Fibroblast of lung (primary cell): Measurements from ENCODE around the gene FLNB. TPM values are rescaled to one million over a fixed set of nuclear protein-coding genes. Genes with fewer than 3 reads are reported as not detected.

Source experiments
- DNase-seq, 2 donors: peaks; one replicate each; pipeline versions ENCODE4 v3.0.0 to v3.0.0-alpha.2; 2010; ENCODE audit warnings: low read depth in 2 of 2
- H2AFZ ChIP-seq: 2 replicates; pipeline ENCODE4 v1.5.1; 2012; ENCODE audit warnings: low read length, control low read depth, inconsistent platforms
- H3K27ac ChIP-seq: 2 replicates; pipeline ENCODE4 v1.5.1; 2011; ENCODE audit warnings: low read length, control low read depth; ENCODE audit not compliant: insufficient read depth
- H3K27me3 ChIP-seq: 2 replicates; pipeline ENCODE4 v1.5.1; 2011; ENCODE audit warnings: mild to moderate bottlenecking, low read length; ENCODE audit not compliant: control insufficient read depth, insufficient read depth
- H3K36me3 ChIP-seq: 2 replicates; pipeline ENCODE4 v1.5.1; 2011; ENCODE audit warnings: low read length; ENCODE audit not compliant: control insufficient read depth, insufficient read depth
- H3K4me1 ChIP-seq: 2 replicates; pipeline ENCODE4 v1.5.1; 2011; ENCODE audit warnings: low read length; ENCODE audit not compliant: control insufficient read depth, insufficient read depth; ENCODE audit errors: extremely low read depth
- H3K4me2 ChIP-seq: 2 replicates; pipeline ENCODE4 v1.5.1; 2011; ENCODE audit warnings: low read length, control low read depth; ENCODE audit not compliant: insufficient read depth; ENCODE audit errors: extremely low read depth
- H3K4me3 ChIP-seq, 4 experiments: fragments of 200-600 bp in 1 of 4; sonication (generic) in 1 of 4; replicated peaks in 1 of 4; 2 replicates each; pipeline ENCODE4 v1.5.1; 2011 to 2016; ENCODE audit warnings: low read length in 4 of 4, low read depth in 3 of 4, mild to moderate bottlenecking in 3 of 4, control low read depth in 2 of 4, inconsistent platforms in 1 of 4, mixed read lengths in 1 of 4; ENCODE audit not compliant: insufficient read depth in 1 of 4; ENCODE audit errors: control extremely low read depth in 1 of 4
- H3K79me2 ChIP-seq: 2 replicates; pipeline ENCODE4 v1.5.1; 2012; ENCODE audit warnings: mild to moderate bottlenecking, low read length, inconsistent platforms; ENCODE audit not compliant: control insufficient read depth, insufficient read depth
- H3K9ac ChIP-seq: 2 replicates; pipeline ENCODE4 v1.5.1; 2011; ENCODE audit warnings: mild to moderate bottlenecking, low read length, control low read depth; ENCODE audit not compliant: insufficient read depth
- H3K9me3 ChIP-seq: 2 replicates; pipeline ENCODE4 v1.5.1; 2012; ENCODE audit warnings: low read depth, low read length; ENCODE audit not compliant: control insufficient read depth, insufficient read depth
- H4K20me1 ChIP-seq: 2 replicates; pipeline ENCODE4 v1.5.1; 2011; ENCODE audit warnings: low read length; ENCODE audit not compliant: control insufficient read depth, insufficient read depth; ENCODE audit errors: extremely low read depth
- EZH2 ChIP-seq: IDR thresholded peaks from 2 replicates; pipeline ENCODE4 v1.5.1; 2012; ENCODE audit warnings: low read length, control low read depth, mild to moderate bottlenecking; ENCODE audit errors: missing control alignments
- polyA plus RNA-seq, 2 donors: library from polyadenylated mRNA; depleted of rRNA in 1 of 2; stranded (reverse) in 1 of 2; unstranded in 1 of 2; fragments of >200 nt; gene quantifications; 2 replicates each; pipeline ENCODE4 v1.2.1, GENCODE V29; 2011 to 2012; ENCODE audit warnings: missing spikeins in 1 of 2
- total RNA-seq: library from RNA; depleted of rRNA; stranded (reverse); fragments of >200 nt; gene quantifications from 2 replicates; pipeline ENCODE4 v1.2.1, GENCODE V29; 2014
- TF ChIP-seq, protein P1 (sequence below), 2 donors: IDR thresholded peaks in 1 of 2; conservative IDR thresholded peaks in 1 of 2; 1 replicate in 1 of 2; 2 replicates in 1 of 2; pipeline ENCODE4 v1.5.1; 2011 to 2012; ENCODE audit warnings: low read length in 2 of 2, control low read depth in 1 of 2, inconsistent platforms in 1 of 2, low read depth in 1 of 2, mild to moderate bottlenecking in 1 of 2

Gene FLNB
- total and polyA plus RNA-seq, 2 donors (not counting 1 experiment from before 2014, with no cell fraction given), result 81.7 to 105 TPM

GRCh38 chr3:58203541-58203940 is 195.3 kb downstream of the FLNB start:
- TF ChIP-seq, protein P1, sequence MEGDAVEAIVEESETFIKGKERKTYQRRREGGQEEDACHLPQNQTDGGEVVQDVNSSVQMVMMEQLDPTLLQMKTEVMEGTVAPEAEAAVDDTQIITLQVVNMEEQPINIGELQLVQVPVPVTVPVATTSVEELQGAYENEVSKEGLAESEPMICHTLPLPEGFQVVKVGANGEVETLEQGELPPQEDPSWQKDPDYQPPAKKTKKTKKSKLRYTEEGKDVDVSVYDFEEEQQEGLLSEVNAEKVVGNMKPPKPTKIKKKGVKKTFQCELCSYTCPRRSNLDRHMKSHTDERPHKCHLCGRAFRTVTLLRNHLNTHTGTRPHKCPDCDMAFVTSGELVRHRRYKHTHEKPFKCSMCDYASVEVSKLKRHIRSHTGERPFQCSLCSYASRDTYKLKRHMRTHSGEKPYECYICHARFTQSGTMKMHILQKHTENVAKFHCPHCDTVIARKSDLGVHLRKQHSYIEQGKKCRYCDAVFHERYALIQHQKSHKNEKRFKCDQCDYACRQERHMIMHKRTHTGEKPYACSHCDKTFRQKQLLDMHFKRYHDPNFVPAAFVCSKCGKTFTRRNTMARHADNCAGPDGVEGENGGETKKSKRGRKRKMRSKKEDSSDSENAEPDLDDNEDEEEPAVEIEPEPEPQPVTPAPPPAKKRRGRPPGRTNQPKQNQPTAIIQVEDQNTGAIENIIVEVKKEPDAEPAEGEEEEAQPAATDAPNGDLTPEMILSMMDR (conservative IDR thresholded peaks at IDR 0.05 in 1 of 2, IDR thresholded peaks at IDR 0.05 in 1 of 2; ENCODE audit: low read depth in 1 of 2, low read length in 2 of 2), result no peak
- TF ChIP-seq EZH2, result no peak
- H3K4me3 ChIP-seq, result no peak overlapping the region
- H3K9me3 ChIP-seq, result no peaks in the 10 kb centered on the region
- peaks cover 8% of the 10 kb centered on the region for H3K27me3 ChIP-seq
- no peak overlapping the region for H2AFZ ChIP-seq
- H3K79me2 ChIP-seq, result no peaks in the 10 kb centered on the region
- no peak overlapping the region for H3K9ac ChIP-seq
- H3K4me2 ChIP-seq, result no peak overlapping the region
- H3K27ac ChIP-seq, result no peak overlapping the region
- no peaks in the 10 kb centered on the region for H4K20me1 ChIP-seq
- peak in 1 of 2 donors; percentile 40 for DNase-seq
- H3K36me3 ChIP-seq, result no peaks in the 10 kb centered on the region
- H3K4me1 ChIP-seq, result peaks cover 2% of the 10 kb centered on the region

GRCh38 chr3:58204720-58205119 is 196.5 kb downstream of the FLNB start:
- DNase-seq, result no peak
- Histone ChIP-seq H4K20me1 (no peaks in the 10 kb centered on the region), H3K4me1 (peaks cover 2% of the 10 kb centered on the region), H3K27ac (no peak overlapping the region), H3K9ac (no peak overlapping the region), H3K79me2 (no peaks in the 10 kb centered on the region), H3K4me2 (no peak overlapping the region), H3K9me3 (no peaks in the 10 kb centered on the region), H3K36me3 (no peaks in the 10 kb centered on the region), H2AFZ (no peak overlapping the region), H3K4me3 (no peak overlapping the region), H3K27me3 (peaks cover 12% of the 10 kb centered on the region)
- TF ChIP-seq EZH2, result no peak
- TF ChIP-seq, protein P1 (conservative IDR thresholded peaks at IDR 0.05 in 1 of 2, IDR thresholded peaks at IDR 0.05 in 1 of 2; ENCODE audit: low read depth in 1 of 2, low read length in 2 of 2), result no peak

- no peak for DNase-seq
- no peaks in the 10 kb centered on the region for H3K79me2 ChIP-seq
- peaks cover 2% of the 10 kb centered on the region for H3K4me1 ChIP-seq
- H3K9me3 ChIP-seq, result no peaks in the 10 kb centered on the region
- H3K27me3 ChIP-seq, result peaks cover 18% of the 10 kb centered on the region
- no peak overlapping the region for H3K4me3 ChIP-seq
- no peak overlapping the region for H3K27ac ChIP-seq
- H3K9ac ChIP-seq, result no peak overlapping the region
- H4K20me1 ChIP-seq, result no peaks in the 10 kb centered on the region
- no peak for TF ChIP-seq EZH2
- TF ChIP-seq, protein P1 (conservative IDR thresholded peaks at IDR 0.05 in 1 of 2, IDR thresholded peaks at IDR 0.05 in 1 of 2; ENCODE audit: low read depth in 1 of 2, low read length in 2 of 2), result no peak
- no peak overlapping the region for H2AFZ ChIP-seq
- no peak overlapping the region for H3K4me2 ChIP-seq
- no peaks in the 10 kb centered on the region for H3K36me3 ChIP-seq
Observed at GRCh38 chr3:58205981-58206380, 197.8 kb downstream of the FLNB start.
